HG03064 (cell line): ENCODE results near the gene C22orf31.

ENCODE experiments used
- ATAC-seq: cut with Tn5 transposase; IDR thresholded peaks from one replicate; pipeline ENCODE4 v1.9.1; 2021; ENCODE audit warnings: low read depth; ENCODE audit not compliant: unreplicated experiment

Gene C22orf31

GRCh38 chr22:29031227-29032011 lies 30.2 kb downstream of the C22orf31 start:
- no peak for ATAC-seq

- no peak for ATAC-seq
Observed at GRCh38 chr22:29030618-29031226, 30.9 kb downstream of the C22orf31 start.

GRCh38 chr22:29030016-29030617 lies 31.5 kb downstream of the C22orf31 start:
- no peak for ATAC-seq

- no peak for ATAC-seq
Observed at GRCh38 chr22:29029202-29030000, 32.2 kb downstream of the C22orf31 start.

- no peak for ATAC-seq
Observed at GRCh38 chr22:29028468-29028867, 33.2 kb downstream of the C22orf31 start.

- ATAC-seq: no peak
Observed at GRCh38 chr22:29026579-29026978, 35.1 kb downstream of the C22orf31 start.

GRCh38 chr22:29023172-29023796 lies 38.3 kb downstream of the C22orf31 start:
- no peak for ATAC-seq

GRCh38 chr22:29022101-29022817 lies 39.4 kb downstream of the C22orf31 start:
- ATAC-seq: no peak

- ATAC-seq: no peak
Observed at GRCh38 chr22:29018293-29019189, 43.1 kb downstream of the C22orf31 start.

- ATAC-seq: no peak
Observed at GRCh38 chr22:29016067-29016938, 45.3 kb downstream of the C22orf31 start.

- ATAC-seq: no peak
Observed at GRCh38 chr22:29014773-29015172, 46.9 kb downstream of the C22orf31 start.

GRCh38 chr22:29014293-29014692 lies 47.3 kb downstream of the C22orf31 start:
- ATAC-seq: no peak

- no peak for ATAC-seq
Observed at GRCh38 chr22:29012952-29013351, 48.7 kb downstream of the C22orf31 start.

GRCh38 chr22:29012101-29012433 lies 49.6 kb downstream of the C22orf31 start:
- no peak for ATAC-seq

GRCh38 chr22:29011240-29012100 lies 50.2 kb downstream of the C22orf31 start:
- no peak for ATAC-seq

- no peak for ATAC-seq
Observed at GRCh38 chr22:29009148-29009547, 52.5 kb downstream of the C22orf31 start.
